Lung microvascular endothelial cell (primary cell): Measurements from ENCODE around the gene LZTFL1. TPM values are rescaled to one million over a fixed set of nuclear protein-coding genes. Genes with fewer than 3 reads are reported as not detected.

ENCODE experiments used
- DNase-seq, 2 donors: peaks; one replicate each; pipeline versions ENCODE4 v3.0.0 to v3.0.0-alpha.2; 2010; ENCODE audit warnings: low read depth in 2 of 2
- total RNA-seq: library from RNA; depleted of rRNA; stranded (reverse); fragments of >200 nt; gene quantifications from 2 replicates; pipeline ENCODE4 v1.2.1, GENCODE V29; 2014

LZTFL1 gene
- total RNA-seq, 1 donor from 2014 or later, result 5.8 TPM

GRCh38 chr3:45786801-45787495 is 55.0 kb downstream of the LZTFL1 start:
- no peak for DNase-seq

GRCh38 chr3:45785605-45786150 is 56.2 kb downstream of the LZTFL1 start:
- no peak for DNase-seq

- DNase-seq, result no peak
Observed at GRCh38 chr3:45783667-45784066, 58.3 kb downstream of the LZTFL1 start.

DNA sequence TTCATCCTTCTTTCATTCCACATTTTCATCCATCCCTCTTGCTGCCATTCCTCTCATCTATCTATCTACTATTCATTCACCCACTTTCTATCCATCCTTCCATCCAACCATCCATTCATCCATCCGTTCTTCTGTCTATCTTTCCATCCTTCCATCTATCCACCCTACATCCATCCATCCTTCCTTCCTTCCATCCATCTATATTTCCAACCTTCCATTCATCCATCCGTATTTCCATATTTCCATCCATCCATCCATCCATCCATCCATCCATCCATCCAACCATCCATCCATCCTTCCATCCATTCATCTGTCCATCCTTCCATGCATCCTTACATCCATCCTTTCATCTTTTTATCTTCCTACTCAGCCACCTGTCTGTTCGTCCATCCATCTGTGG is 59.5 kb downstream of the LZTFL1 start:
- no peak for DNase-seq

- no peak for DNase-seq
Observed at GRCh38 chr3:45781841-45782240, 60.1 kb downstream of the LZTFL1 start.

DNA sequence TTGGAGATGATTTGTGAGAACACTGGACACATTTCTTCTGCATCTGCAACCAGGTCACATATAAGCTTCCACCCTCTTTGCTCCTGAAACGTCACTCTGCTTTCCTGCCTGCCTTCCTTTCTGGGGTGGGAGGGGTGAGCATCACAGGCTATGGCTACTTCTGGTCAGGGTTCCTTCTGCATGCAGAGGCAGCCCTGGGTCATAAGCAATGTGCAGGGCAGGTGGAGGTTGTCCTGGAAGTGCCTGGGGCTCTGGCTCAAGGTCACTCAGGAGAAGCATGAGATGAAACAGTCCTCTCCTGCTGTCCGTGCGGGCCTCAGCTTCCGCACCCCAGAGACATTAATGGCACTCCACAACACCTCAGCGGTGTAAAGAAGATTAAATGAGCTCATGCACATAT is 60.6 kb downstream of the LZTFL1 start:
- DNase-seq, result no peak

- no peak for DNase-seq
Observed at GRCh38 chr3:45779746-45780735, 61.9 kb downstream of the LZTFL1 start.

- no peak for DNase-seq
Observed at GRCh38 chr3:45778761-45779201, 63.1 kb downstream of the LZTFL1 start.

DNA sequence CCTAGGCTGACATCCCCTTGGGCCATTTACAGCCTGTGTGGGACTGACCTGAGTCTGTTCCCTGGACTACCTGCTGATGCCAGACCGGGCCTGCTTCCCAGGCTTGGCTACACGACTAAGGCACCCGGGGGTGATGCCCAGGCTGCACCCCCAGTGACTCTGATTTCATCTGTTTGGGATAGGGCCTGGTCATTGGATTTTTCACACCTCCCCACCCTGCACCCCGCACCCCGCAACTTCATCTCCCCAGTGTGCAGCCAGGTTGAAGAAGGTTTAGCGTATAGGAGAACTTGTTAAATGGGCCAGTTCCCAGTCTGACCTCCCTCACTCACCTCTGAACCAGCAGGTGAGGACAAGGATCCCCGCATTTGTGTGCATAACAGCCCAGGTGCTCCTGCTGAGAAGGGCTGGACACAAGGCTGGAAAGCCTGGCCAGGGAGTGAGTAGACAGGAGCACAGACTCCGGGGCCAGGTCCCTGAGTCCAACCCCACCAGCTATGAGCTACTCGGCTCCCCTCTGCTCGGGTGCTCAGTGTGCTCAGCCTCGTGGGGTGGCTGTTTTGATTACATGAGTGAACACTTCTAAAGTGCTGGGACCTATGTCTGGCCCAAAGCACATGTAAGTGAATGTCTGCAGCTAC is 64.1 kb downstream of the LZTFL1 start:
- no peak for DNase-seq

GRCh38 chr3:45777111-45777745 is 64.7 kb downstream of the LZTFL1 start:
- no peak for DNase-seq

DNA sequence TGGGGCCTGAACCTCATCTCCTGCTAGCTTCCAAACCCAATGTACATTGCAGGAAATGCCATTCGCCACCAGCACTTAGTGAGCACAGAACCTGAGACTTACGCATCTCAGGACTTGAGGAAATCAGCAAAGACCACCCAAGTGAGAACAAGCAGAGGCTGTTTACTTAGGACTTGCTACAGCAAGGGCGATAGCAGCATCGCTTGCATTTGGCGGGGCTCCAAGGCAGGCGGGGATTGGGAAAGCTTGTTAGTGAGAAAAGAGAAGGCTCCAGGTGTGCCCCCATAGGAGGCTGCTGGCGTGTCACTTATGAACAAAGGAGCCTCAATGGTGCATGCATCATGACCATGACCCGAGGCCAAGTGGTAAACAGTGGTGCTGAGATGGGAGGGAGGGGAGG is 65.3 kb downstream of the LZTFL1 start:
- DNase-seq, result no peak

DNA sequence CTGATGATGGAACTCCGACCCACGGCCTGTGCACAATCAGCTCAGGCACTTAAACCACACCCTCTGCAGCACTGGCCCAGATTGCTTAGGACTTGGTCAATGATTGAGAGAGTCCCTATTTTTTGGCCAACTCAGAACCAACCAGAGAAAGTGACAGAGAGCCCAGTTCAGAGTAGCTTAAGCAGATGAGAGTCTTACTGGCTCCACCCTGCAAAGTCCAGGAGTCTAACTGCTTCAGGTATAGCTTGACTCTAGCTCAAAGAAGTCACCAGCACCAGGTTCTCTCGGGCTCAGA is 65.7 kb downstream of the LZTFL1 start:
- no peak for DNase-seq

GRCh38 chr3:45775571-45776300 is 66.2 kb downstream of the LZTFL1 start:
- DNase-seq, result no peak

DNA sequence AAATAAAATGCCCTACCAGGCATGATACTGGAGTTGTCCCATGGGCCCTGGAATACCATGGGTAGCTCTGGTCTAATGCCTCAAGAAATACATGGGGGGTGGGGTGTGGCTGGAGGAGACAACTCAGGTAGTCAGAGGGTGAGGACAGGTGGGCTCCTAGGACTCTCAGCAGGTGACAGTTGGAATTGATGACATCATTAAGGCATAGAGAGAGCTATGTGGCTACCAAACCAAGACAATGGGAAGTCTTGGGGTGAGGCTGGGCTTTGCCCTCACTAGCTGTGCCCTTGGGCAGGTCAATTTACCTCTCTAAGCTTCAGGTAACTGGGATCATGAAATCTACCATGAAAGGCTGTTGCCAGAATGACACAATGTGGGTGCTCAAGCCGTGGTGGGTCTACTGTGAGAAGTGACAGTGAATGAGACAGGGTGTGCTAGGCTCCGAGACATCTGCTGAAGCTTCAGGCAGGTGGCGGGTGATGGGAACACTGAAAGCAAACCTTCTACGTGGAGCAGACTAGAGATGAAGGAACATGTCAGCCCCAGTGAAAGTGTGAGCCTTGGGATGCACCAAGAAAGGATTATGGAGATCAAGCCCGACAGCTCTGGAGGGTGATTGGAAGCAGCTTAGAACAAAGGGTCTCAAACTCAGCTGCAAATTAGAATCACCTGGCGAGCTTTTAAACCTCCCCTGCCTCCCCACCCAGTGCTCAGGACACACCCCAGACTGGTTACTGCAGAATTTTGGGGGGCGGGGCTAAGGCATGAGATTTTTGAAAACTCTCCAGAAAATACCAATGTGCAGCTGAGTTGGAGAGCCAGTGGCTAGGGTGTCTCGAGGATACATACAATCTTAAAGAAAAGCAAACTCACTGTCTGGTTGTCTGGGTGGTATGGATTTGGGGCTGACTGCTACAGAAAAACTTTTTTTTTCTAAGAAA is 67.1 kb downstream of the LZTFL1 start:
- no peak for DNase-seq

- DNase-seq, result peak in 1 of 2 donors; percentile 67
Observed at GRCh38 chr3:45773714-45774449, 68.0 kb downstream of the LZTFL1 start.
